M059J (cell line): Measurements from ENCODE around the gene RBBP7. TPM values are rescaled to one million over a fixed set of nuclear protein-coding genes. Genes with fewer than 3 reads are reported as not detected.

Experiments
- DNase-seq: peaks from one replicate; pipeline ENCODE4 v3.0.0-alpha.2; 2012; ENCODE audit warnings: low read depth
- total RNA-seq: library from RNA; depleted of rRNA; stranded (reverse); fragments of >200 nt; shearing (Covaris generic); gene quantifications from 2 replicates; pipeline ENCODE4 v1.2.3, GENCODE V29; 2014; rRNA removed

RBBP7 gene
- total RNA-seq, 1 experiment from 2014 or later: 229 TPM

GRCh38 chrX:16826207-16826606, 44.0 kb downstream of the RBBP7 start:
- DNase-seq: peak; percentile 65

DNA sequence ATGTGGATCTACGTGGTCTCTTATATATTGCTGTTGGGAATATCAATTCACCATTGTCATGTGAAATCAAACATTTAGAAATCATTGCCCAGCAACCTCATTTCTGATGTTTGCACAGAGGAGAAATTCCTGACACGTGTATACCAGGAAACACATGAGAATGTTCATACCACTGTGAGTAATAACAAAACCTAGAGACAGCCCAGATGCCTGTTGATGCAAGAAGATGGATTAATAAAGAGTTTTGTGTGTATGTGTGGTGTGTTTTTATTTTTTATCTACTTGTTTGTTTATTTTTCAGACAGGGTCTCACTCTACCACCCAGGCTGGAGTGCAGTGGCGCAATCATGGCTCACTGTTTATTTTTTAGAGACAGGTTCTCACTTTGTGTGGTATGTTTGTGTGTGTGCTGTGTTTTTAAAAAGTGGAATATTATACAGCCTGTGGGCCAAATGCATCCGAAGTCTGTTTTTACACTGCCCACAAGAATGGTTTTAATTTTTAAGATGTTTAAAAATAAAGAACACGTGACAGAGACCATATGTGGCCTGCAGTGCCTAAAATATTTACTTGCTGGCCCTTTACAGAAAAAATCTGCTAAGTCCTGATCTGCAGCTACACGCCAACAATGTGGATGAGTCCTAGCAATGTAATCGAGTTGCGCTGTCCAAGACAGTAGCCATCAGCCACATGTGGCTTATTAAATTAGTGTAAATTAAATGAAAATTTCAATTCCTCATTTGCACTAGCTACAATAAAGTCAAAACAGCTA, 44.7 kb downstream of the RBBP7 start:
- peak; percentile 15 for DNase-seq

DNA sequence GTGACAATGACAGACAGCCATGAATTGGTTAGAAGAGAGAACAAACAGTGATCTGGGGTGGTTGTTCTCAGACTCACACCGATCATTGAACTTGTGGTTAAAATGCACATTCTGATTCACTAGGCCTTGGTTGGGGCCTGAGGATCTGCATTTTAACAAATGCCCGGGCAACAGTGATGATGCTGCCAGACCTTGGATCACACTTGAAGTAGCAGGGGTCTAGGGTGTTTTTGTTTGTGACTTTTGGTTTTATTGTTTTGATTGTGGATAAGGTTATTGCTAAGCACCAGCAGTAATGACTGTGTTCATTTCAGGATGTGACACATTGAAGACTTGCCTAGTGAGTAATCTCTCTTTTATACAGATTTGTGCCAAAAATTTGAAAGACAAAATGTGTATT, 47.4 kb downstream of the RBBP7 start:
- DNase-seq: peak; percentile 86

DNA sequence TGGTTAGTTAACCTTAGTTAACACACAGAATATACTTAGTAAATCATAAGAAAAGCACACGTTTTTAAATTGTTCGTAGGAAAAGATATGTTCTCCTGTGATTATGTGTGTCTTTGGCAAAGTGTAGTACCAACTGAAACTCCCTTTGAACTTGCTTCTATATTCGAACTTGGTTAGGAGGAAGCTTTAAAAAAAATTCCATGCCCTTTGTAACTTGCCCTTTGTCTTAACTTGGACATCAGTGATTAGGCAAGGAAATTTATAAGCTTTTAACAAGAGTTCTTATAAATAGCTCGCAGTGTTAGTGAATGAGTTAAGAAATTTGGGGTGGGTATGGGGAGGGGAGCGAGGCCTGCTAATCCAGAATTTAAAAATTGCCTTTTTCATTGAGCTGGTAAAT, 50.5 kb downstream of the RBBP7 start:
- DNase-seq: no peak

- no peak for DNase-seq
Measured at GRCh38 chrX:16814597-16814996, 55.6 kb downstream of the RBBP7 start.

- DNase-seq: peak; percentile 58
Measured at GRCh38 chrX:16807976-16808542, 62.1 kb downstream of the RBBP7 start.

DNA sequence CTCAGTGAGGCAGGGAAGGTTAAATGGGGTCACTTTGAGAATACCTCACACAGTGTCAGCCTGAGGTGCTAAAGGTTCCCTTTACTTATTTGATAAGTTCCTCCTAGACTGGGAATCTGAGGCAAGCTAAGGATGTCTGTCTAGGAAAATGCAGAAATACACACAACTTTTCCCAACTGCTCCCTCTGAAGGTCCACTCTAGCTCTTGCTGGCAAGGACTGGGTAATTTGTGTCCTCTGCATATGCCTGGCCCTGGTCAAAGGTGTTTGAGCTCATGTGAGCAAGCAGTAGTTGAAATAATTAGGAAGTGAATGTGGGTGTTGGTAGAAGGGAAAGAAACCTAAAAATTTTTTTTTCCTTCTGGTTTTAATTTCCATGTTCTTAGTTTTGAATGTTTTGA, 62.6 kb downstream of the RBBP7 start:
- DNase-seq: no peak

DNA sequence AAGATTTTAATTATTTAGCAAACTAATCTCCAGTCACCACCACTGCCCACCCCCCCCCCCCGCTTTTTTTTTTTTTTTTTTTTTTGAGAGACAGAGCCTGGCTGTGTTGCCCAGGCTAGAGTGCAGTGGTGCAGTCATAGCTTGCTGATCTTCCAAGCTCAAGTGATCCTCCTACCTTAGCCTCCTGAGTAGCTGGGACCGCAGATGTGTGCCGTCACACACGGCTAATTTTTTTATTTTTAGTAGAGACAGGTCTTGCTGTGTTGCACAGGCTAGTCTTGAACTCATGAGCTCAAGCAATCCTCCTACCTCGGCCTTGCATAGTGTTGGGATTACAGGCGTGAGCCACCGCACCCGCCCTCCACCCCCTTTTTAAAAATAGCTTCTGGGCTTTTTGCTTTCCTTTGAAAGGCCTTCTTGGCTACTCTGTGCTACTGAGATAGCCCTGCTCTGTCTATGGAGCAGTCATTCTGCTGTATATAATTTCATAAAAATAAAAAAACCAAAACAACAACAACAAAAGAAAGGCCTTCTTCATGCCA, 65.2 kb downstream of the RBBP7 start:
- no peak for DNase-seq

DNA sequence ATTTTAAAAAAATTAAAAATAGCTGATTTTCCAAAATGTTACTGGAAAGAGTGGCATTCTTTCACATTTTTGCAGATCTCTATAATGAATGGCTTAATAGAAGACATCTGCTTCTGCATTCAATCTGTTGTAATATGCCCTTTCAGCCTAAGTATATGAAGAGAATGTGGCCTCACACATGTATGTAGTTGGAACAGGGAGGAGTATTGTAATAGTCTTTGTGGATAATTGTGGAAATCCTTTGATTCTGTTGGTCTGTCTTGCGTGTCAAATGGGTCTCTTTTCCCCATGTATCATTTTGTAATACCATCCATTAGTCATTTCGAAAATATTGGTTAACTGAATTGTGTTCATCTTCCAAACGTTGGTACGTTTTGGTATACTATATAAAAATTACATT, 72.3 kb downstream of the RBBP7 start:
- DNase-seq: no peak

GRCh38 chrX:16797358-16797757, 72.8 kb downstream of the RBBP7 start:
- DNase-seq: no peak

DNA sequence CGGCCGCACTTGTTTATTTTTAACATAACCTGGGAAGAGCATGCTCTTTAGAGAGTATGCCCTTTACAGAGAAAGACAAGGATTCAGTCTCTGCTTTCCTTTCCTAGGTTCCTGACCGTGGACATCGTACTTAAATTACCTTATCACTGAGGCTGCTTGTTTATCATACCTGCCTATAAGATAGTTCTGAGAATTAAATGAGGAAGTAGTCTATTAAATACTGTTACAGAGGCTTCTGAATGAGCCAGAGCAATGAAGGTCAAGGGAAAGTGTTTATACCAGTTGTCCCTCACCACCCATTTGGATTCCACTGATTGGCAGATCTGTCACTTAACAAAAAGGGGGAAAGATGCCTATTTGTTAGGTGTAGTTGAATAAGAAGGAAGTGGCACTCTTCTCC, 73.9 kb downstream of the RBBP7 start:
- DNase-seq: no peak

Other genes with a start within 250 kb of the RBBP7 start
- gene S100G, start 220.2 kb downstream of the RBBP7 start, total RNA-seq: not detected in 2 replicates
- 10.0 and 14.1 TPM in 2 replicates for gene CTPS2, start 157.7 kb downstream of the RBBP7 start, total RNA-seq
- gene SYAP1, start 150.8 kb downstream of the RBBP7 start, total RNA-seq: 26.8 and 34.8 TPM in 2 replicates
- gene TXLNG, start 83.9 kb downstream of the RBBP7 start, total RNA-seq: 7.2 and 10.7 TPM in 2 replicates
- gene REPS2, start 76.3 kb upstream of the RBBP7 start, total RNA-seq: 2.2 and 3.3 TPM in 2 replicates